K562 (cell line): Measurements from ENCODE around the gene MYH7.

Experiments
- POLR2A ChIP-seq: fragments of 450-650 bp; conservative IDR thresholded peaks from 2 replicates; pipeline ENCODE4 v1.6.1; 2016
- RFX5 ChIP-seq: IDR thresholded peaks from 2 replicates; pipeline ENCODE4 v1.6.1; 2011; ENCODE audit warnings: low read depth, mild to moderate bottlenecking, improper control_type of control experiment, low read length

- TF ChIP-seq POLR2A (no peak), RFX5 (no peak)
Measured at GRCh38 chr14:23406725-23407355, 28.6 kb downstream of the MYH7 start.
